HepG2 (cell line): ENCODE results near the gene DPP6. TPM values are rescaled to one million over a fixed set of nuclear protein-coding genes. Genes with fewer than 3 reads are reported as not detected.

Source experiments
- ATAC-seq: fragments of 200-7000 bp; cut with Tn5 transposase; 3 replicates; pipeline ENCODE4 v1.9.1; 2020; ENCODE audit warnings: mild to moderate bottlenecking, moderate library complexity
- BruUV-seq: library from RNA; stranded (reverse); fragments of 400-500 nt; replicated peaks from 2 replicates; lab custom pipeline; 2021; lab: Mats Ljungman, UMichigan
- CTCF ChIA-PET: fragments of 300-600 bp; formaldehyde crosslinking; extraction: SDS; loops from one replicate; lab custom pipeline; 2021; ENCODE audit warnings: low total read pairs, inconsistent platforms, low intra/inter-chr PET ratio; lab: Yijun Ruan, JAX
- POLR2A ChIA-PET: fragments of 350-600 bp; sonication (Branson Sonifier 250); formaldehyde crosslinking; loops from one replicate; lab custom pipeline; 2020; ENCODE audit warnings: antibody characterized with exemption, inconsistent platforms; lab: Yijun Ruan, JAX
- DNase-seq: peaks from one replicate; pipeline ENCODE4 v3.0.0-alpha.2; 2015; ENCODE audit warnings: low spot score
- FAIRE-seq: peaks from 3 replicates; lab custom pipeline; 2011; peaks lifted over from hg19 to GRCh38; lab: Jason Lieb, UNC
- H2AFZ ChIP-seq: one replicate; pipeline ENCODE4 v1.6.1; 2011; ENCODE audit warnings: low read length, inconsistent platforms
- H3K27ac ChIP-seq: fragments of 300-600 bp; 3 replicates; pipeline ENCODE4 v1.8.0; 2011; ENCODE audit warnings: mixed run types, mild to moderate bottlenecking, mixed read lengths, low read length, inconsistent platforms; ENCODE audit not compliant: insufficient read depth; ENCODE audit errors: extremely low read length
- H3K27me3 ChIP-seq, 2 experiments: fragments of 200-600 bp in 1 of 2; 2 replicates in 1 of 2; 3 replicates in 1 of 2; pipeline versions ENCODE4 v1.6.0 to v1.8.0; 2011; ENCODE audit warnings: low read length in 2 of 2, mild to moderate bottlenecking in 2 of 2, moderate library complexity in 2 of 2, inconsistent platforms in 1 of 2; ENCODE audit not compliant: insufficient read depth in 2 of 2, control insufficient read depth in 1 of 2
- H3K36me3 ChIP-seq, 2 experiments: fragments of 200-600 bp in 1 of 2; replicated peaks in 1 of 2; 2 replicates in 1 of 2; 3 replicates in 1 of 2; pipeline versions ENCODE4 v1.5.1 to v1.8.0; 2011; ENCODE audit warnings: low read length in 2 of 2, inconsistent platforms in 1 of 2; ENCODE audit not compliant: insufficient read depth in 2 of 2, control insufficient read depth in 1 of 2
- H3K4me1 ChIP-seq: 2 replicates; pipeline ENCODE4 v1.5.1; 2012; ENCODE audit warnings: low read length, inconsistent platforms; ENCODE audit not compliant: insufficient read depth
- H3K4me2 ChIP-seq: 2 replicates; pipeline ENCODE4 v1.6.0; 2011; ENCODE audit warnings: low read depth, low read length, inconsistent platforms
- H3K4me3 ChIP-seq, 3 experiments: fragments of 200-600 bp in 1 of 3; sonication (generic), shearing (Covaris generic) in 1 of 3; replicated peaks in 1 of 3; 2 replicates each; pipeline ENCODE4 v1.5.1; 2011 to 2016; ENCODE audit warnings: low read length in 3 of 3, inconsistent platforms in 2 of 3, low read depth in 2 of 3, mild to moderate bottlenecking in 2 of 3, control low read depth in 1 of 3, mixed read lengths in 1 of 3; ENCODE audit not compliant: insufficient read depth in 1 of 3
- H3K79me2 ChIP-seq: one replicate; pipeline ENCODE4 v1.6.1; 2011; ENCODE audit warnings: low read length, inconsistent platforms; ENCODE audit not compliant: insufficient read depth
- H3K9ac ChIP-seq: 2 replicates; pipeline ENCODE4 v1.6.0; 2011; ENCODE audit warnings: mild to moderate bottlenecking, low read depth, low read length, inconsistent platforms; ENCODE audit not compliant: insufficient read depth
- H3K9me3 ChIP-seq: 2 replicates; pipeline ENCODE4 v1.5.1; 2012; ENCODE audit warnings: mild to moderate bottlenecking, low read length
- H4K20me1 ChIP-seq: 2 replicates; pipeline ENCODE4 v1.6.0; 2011; ENCODE audit warnings: inconsistent platforms, mild to moderate bottlenecking, low read length, moderate library complexity; ENCODE audit not compliant: insufficient read depth
- FOXM1 ChIP-seq: sonication (generic); formaldehyde crosslinking; IDR thresholded peaks from 2 replicates; pipeline ENCODE4 v1.5.0; 2020; ENCODE audit warnings: missing genetic modification reagents
- KAT2B ChIP-seq: fragments of 150-350 bp; IDR thresholded peaks from 2 replicates; pipeline ENCODE4 v1.6.1; 2014; ENCODE audit warnings: low read depth, low read length, borderline replicate concordance
- KLF11 ChIP-seq: IDR thresholded peaks from 2 replicates; pipeline ENCODE4 v1.6.1; 2016; ENCODE audit warnings: missing compliant biosample characterization
- MTA3 ChIP-seq: sonication (generic); formaldehyde crosslinking; IDR thresholded peaks from 2 replicates; pipeline ENCODE4 v1.4.0; 2020; ENCODE audit warnings: missing genetic modification reagents
- ZFP36L1 ChIP-seq: sonication (generic); formaldehyde crosslinking; IDR thresholded peaks from 2 replicates; pipeline ENCODE4 v1.8.0; 2022; ENCODE audit warnings: mild to moderate bottlenecking, missing genetic modification reagents, moderate library complexity
- ZNF550 ChIP-seq: sonication (generic); formaldehyde crosslinking; IDR thresholded peaks from 2 replicates; pipeline ENCODE4 v1.4.0; 2020; ENCODE audit warnings: mild to moderate bottlenecking, missing genetic modification reagents, borderline replicate concordance
- ZNF607 ChIP-seq: sonication (generic); formaldehyde crosslinking; IDR thresholded peaks from 2 replicates; pipeline ENCODE4 v1.5.1; 2020; ENCODE audit warnings: missing genetic modification reagents, mild to moderate bottlenecking, borderline replicate concordance
- WGBS: methylation state at CpG from one replicate; pipeline ENCODE4 v1.1.6; 2017; ENCODE audit warnings: low lambda C conversion rate; 5-methylcytosine and 5-hydroxymethylcytosine counted together
- in situ Hi-C: cut with HindIII; loops from 2 replicates; pipeline ENCODE4 v1.10.0; 2017; ENCODE audit warnings: low pct_unique_long_range_greater_than_20kb; ENCODE audit not compliant: extremely low pct_ligation_motif_present
- intact Hi-C: fragments of 100-400 bp; cut with micrococcal nuclease; formaldehyde crosslinking; loops from one replicate; pipeline ENCODE4 v1.10.0; 2022; ENCODE audit not compliant: unreplicated experiment
- polyA plus RNA-seq, 8 experiments: library from polyadenylated mRNA; depleted of rRNA in 3 of 8; stranded (reverse) in 7 of 8; unstranded in 1 of 8; fragments of >200 nt; fragmentation: Illumina TruSeq in 4 of 8; extraction: Trizol in 4 of 8; gene quantifications; 2 replicates each; pipeline versions ENCODE4 v1.2.1 to v1.2.3, GENCODE V29; 2011 to 2016; ENCODE audit warnings: low read depth in 4 of 8, missing spikeins in 1 of 8, mixed read lengths in 1 of 8; ENCODE audit not compliant: insufficient read depth in 1 of 8
- total RNA-seq, 5 experiments: library from RNA; depleted of rRNA; stranded (reverse); fragments of >200 nt; fragmentation: Illumina TruSeq; extraction: Trizol; gene quantifications; 2 replicates each; pipeline ENCODE4 v1.2.3, GENCODE V29; 2016; ENCODE audit warnings: low read depth in 1 of 5
- TF ChIP-seq, protein P1 (sequence below): sonication (generic); formaldehyde crosslinking; IDR thresholded peaks from 2 replicates; pipeline ENCODE4 v1.4.0; 2020; ENCODE audit warnings: missing genetic modification reagents
- TF ChIP-seq, protein P2 (sequence below): sonication (generic); formaldehyde crosslinking; conservative IDR thresholded peaks from 2 replicates; pipeline ENCODE4 v1.4.0; 2020; ENCODE audit warnings: missing genetic modification reagents
- TF ChIP-seq, protein P3 (sequence below): sonication (generic); formaldehyde crosslinking; conservative IDR thresholded peaks from 2 replicates; pipeline ENCODE4 v1.8.1; 2023; ENCODE audit warnings: missing genetic modification reagents
- TF ChIP-seq, protein P4 (sequence below): sonication (generic); formaldehyde crosslinking; IDR thresholded peaks from 2 replicates; pipeline ENCODE4 v1.4.0; 2020; ENCODE audit warnings: missing genetic modification reagents
- TF ChIP-seq, protein P5 (sequence below), 2 experiments: sonication (generic) in 1 of 2; formaldehyde crosslinking in 1 of 2; IDR thresholded peaks; 2 replicates each; pipeline versions ENCODE4 v1.4.0 to v1.6.1; 2016 to 2020; ENCODE audit warnings: borderline replicate concordance in 1 of 2, low read depth in 1 of 2, mild to moderate bottlenecking in 1 of 2, missing genetic modification reagents in 1 of 2

Gene DPP6
- total and polyA plus RNA-seq, 2 of the 13 experiments (the other 11 are each of a cell fraction or from before 2014, with no cell fraction given), result not detected

DNA sequence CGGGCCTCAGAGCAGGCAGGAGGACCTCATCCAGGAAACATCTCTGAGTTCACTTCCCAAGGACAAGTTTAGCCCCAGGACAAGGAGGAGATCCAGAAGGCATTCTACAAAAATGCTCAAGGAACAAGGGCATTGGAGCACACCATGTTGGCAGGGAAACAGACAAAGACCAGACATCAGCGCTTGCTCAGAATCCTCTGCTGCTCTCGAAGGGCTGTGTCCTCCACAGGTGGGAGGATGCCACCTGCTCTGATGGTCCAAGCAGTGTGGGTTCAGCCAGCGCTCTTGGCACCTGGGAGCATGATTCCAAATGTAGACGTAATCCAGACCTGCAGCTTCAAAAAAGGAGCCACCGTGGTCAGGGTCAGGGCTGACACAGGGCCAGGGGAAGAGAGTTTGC, 160.7 kb downstream of the DPP6 start:
- Histone ChIP-seq H4K20me1 (no peaks in the 10 kb centered on the region), H3K79me2 (no peaks in the 10 kb centered on the region), H3K4me1 (no peaks in the 10 kb centered on the region), H3K9me3 (no peaks in the 10 kb centered on the region), H3K27me3 (peaks cover 1 to 3% of the 10 kb centered on the region in 2 experiments; a peak in 1 of 5 replicates), H3K4me3 (no peak overlapping the region), H3K9ac (no peak overlapping the region), H3K36me3 (no peaks in the 10 kb centered on the region), H3K27ac (no peak overlapping the region), H3K4me2 (no peak overlapping the region), H2AFZ (no peak overlapping the region)
- CTCF ChIA-PET, result no interaction called here
- WGBS, result 11% methylated on average over 6 of the region's 6 CpGs
- in situ Hi-C loops, result no loop called here
- intact Hi-C loops, result no loop called here
- DNase-seq (no peak), FAIRE-seq (no peak), ATAC-seq (no peak)
- no TSS peak for BruUV-seq
- POLR2A ChIA-PET, result no interaction called here
- TF ChIP-seq, protein P1, sequence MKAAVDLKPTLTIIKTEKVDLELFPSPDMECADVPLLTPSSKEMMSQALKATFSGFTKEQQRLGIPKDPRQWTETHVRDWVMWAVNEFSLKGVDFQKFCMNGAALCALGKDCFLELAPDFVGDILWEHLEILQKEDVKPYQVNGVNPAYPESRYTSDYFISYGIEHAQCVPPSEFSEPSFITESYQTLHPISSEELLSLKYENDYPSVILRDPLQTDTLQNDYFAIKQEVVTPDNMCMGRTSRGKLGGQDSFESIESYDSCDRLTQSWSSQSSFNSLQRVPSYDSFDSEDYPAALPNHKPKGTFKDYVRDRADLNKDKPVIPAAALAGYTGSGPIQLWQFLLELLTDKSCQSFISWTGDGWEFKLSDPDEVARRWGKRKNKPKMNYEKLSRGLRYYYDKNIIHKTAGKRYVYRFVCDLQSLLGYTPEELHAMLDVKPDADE (CRISPR knock-in tag), result no peak
- TF ChIP-seq MTA3 (CRISPR knock-in tag) (no peak), ZNF550 (no peak), KAT2B (no peak), ZNF607 (CRISPR knock-in tag) (no peak), FOXM1 (CRISPR knock-in tag) (no peak), ZFP36L1 (no peak), KLF11 (CRISPR knock-in tag) (no peak)
- TF ChIP-seq, protein P2, sequence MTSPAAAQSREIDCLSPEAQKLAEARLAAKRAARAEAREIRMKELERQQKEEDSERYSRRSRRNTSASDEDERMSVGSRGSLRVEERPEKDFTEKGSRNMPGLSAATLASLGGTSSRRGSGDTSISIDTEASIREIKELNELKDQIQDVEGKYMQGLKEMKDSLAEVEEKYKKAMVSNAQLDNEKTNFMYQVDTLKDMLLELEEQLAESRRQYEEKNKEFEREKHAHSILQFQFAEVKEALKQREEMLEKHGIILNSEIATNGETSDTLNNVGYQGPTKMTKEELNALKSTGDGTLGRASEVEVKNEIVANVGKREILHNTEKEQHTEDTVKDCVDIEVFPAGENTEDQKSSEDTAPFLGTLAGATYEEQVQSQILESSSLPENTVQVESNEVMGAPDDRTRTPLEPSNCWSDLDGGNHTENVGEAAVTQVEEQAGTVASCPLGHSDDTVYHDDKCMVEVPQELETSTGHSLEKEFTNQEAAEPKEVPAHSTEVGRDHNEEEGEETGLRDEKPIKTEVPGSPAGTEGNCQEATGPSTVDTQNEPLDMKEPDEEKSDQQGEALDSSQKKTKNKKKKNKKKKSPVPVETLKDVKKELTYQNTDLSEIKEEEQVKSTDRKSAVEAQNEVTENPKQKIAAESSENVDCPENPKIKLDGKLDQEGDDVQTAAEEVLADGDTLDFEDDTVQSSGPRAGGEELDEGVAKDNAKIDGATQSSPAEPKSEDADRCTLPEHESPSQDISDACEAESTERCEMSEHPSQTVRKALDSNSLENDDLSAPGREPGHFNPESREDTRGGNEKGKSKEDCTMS (CRISPR knock-in tag), result no peak
- TF ChIP-seq, protein P3, sequence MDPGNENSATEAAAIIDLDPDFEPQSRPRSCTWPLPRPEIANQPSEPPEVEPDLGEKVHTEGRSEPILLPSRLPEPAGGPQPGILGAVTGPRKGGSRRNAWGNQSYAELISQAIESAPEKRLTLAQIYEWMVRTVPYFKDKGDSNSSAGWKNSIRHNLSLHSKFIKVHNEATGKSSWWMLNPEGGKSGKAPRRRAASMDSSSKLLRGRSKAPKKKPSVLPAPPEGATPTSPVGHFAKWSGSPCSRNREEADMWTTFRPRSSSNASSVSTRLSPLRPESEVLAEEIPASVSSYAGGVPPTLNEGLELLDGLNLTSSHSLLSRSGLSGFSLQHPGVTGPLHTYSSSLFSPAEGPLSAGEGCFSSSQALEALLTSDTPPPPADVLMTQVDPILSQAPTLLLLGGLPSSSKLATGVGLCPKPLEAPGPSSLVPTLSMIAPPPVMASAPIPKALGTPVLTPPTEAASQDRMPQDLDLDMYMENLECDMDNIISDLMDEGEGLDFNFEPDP (CRISPR knock-in tag), result no peak
- TF ChIP-seq, protein P4, sequence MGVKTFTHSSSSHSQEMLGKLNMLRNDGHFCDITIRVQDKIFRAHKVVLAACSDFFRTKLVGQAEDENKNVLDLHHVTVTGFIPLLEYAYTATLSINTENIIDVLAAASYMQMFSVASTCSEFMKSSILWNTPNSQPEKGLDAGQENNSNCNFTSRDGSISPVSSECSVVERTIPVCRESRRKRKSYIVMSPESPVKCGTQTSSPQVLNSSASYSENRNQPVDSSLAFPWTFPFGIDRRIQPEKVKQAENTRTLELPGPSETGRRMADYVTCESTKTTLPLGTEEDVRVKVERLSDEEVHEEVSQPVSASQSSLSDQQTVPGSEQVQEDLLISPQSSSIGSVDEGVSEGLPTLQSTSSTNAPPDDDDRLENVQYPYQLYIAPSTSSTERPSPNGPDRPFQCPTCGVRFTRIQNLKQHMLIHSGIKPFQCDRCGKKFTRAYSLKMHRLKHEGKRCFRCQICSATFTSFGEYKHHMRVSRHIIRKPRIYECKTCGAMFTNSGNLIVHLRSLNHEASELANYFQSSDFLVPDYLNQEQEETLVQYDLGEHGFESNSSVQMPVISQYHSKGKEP, result no peak
- TF ChIP-seq, protein P5, sequence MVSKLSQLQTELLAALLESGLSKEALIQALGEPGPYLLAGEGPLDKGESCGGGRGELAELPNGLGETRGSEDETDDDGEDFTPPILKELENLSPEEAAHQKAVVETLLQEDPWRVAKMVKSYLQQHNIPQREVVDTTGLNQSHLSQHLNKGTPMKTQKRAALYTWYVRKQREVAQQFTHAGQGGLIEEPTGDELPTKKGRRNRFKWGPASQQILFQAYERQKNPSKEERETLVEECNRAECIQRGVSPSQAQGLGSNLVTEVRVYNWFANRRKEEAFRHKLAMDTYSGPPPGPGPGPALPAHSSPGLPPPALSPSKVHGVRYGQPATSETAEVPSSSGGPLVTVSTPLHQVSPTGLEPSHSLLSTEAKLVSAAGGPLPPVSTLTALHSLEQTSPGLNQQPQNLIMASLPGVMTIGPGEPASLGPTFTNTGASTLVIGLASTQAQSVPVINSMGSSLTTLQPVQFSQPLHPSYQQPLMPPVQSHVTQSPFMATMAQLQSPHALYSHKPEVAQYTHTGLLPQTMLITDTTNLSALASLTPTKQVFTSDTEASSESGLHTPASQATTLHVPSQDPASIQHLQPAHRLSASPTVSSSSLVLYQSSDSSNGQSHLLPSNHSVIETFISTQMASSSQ (IDR thresholded peaks at IDR 0.05; ENCODE audit: low read depth), result no peak
- TF ChIP-seq, protein P5 (CRISPR knock-in tag; IDR thresholded peaks at IDR 0.05; ENCODE audit: borderline replicate concordance), result no peak
